Esophagus muscularis mucosa (tissue), 4 donors: ENCODE data around the gene CBLL1. TPM values are rescaled to one million over a fixed set of nuclear protein-coding genes. Genes with fewer than 3 reads are reported as not detected.

ENCODE experiments used
- DNase-seq: peaks from one replicate; pipeline ENCODE4 v3.0.0-alpha.2; 2017; ENCODE audit errors: extremely low spot score
- H3K27ac ChIP-seq, 4 donors: fragments of 200-600 bp; sonication (generic); replicated peaks in 1 of 4; 1 replicate in 3 of 4; 2 replicates in 1 of 4; pipeline ENCODE4 v1.5.1; 2016 to 2019; ENCODE audit warnings: mild to moderate bottlenecking in 1 of 4
- H3K27me3 ChIP-seq, 4 donors: fragments of 200-600 bp; sonication (generic); one replicate each; pipeline versions ENCODE4 v1.5.1 to v1.6.0; 2016 to 2019
- H3K36me3 ChIP-seq, 4 donors: fragments of 200-600 bp; sonication (generic); one replicate each; pipeline ENCODE4 v1.5.1; 2016 to 2019
- H3K4me1 ChIP-seq, 4 donors: fragments of 200-600 bp; sonication (generic); one replicate each; pipeline ENCODE4 v1.5.1; 2016 to 2019
- H3K4me3 ChIP-seq, 4 donors: fragments of 200-600 bp; sonication (generic); 1 replicate in 2 of 4; 2 replicates in 2 of 4; pipeline ENCODE4 v1.5.1; 2016 to 2019; ENCODE audit warnings: mild to moderate bottlenecking in 4 of 4, moderate library complexity in 1 of 4
- H3K9me3 ChIP-seq, 4 donors: fragments of 200-600 bp; sonication (generic); 1 replicate in 3 of 4; 2 replicates in 1 of 4; pipeline ENCODE4 v1.5.1; 2016 to 2019
- EP300 ChIP-seq: sonication (generic); formaldehyde crosslinking; IDR thresholded peaks from one replicate; pipeline ENCODE4 v1.6.1; 2017; ENCODE audit warnings: antibody characterized with exemption
- POLR2A ChIP-seq: fragments of 450-650 bp; IDR thresholded peaks from one replicate; pipeline ENCODE4 v1.6.1; 2017; ENCODE audit warnings: antibody characterized with exemption, moderate library complexity, mild to moderate bottlenecking, low read depth
- POLR2AphosphoS5 ChIP-seq, 2 donors: sonication (generic); formaldehyde crosslinking; IDR thresholded peaks; one replicate each; pipeline ENCODE4 v1.6.1; 2017; ENCODE audit warnings: antibody characterized with exemption in 2 of 2
- WGBS: methylation state at CpG from one replicate; pipeline ENCODE4 v1.1.5; 2018; 5-methylcytosine and 5-hydroxymethylcytosine counted together
- intact Hi-C: fragments of 100-400 bp; cut with DNase I; formaldehyde crosslinking; loops from one replicate; pipeline ENCODE4 v1.15.1; 2023
- total RNA-seq, 4 donors: library from RNA; depleted of rRNA; stranded (reverse); fragments of >200 nt; gene quantifications; one replicate each; pipeline versions ENCODE4 v1.1.0 to v1.2.1, GENCODE V29; 2016
- TF ChIP-seq, protein P1 (sequence below), 3 experiments: fragments of 200-600 bp in 2 of 3; fragments of 450-650 bp in 1 of 3; sonication (generic) in 2 of 3; IDR thresholded peaks; one replicate each; pipeline ENCODE4 v1.5.1; 2017 to 2019; ENCODE audit warnings: antibody characterized with exemption in 3 of 3, mild to moderate bottlenecking in 2 of 3, moderate library complexity in 1 of 3

The CBLL1 gene
- total RNA-seq, 4 donors from 2014 or later: 60.1 to 67.3 (median 63.6) TPM

DNA sequence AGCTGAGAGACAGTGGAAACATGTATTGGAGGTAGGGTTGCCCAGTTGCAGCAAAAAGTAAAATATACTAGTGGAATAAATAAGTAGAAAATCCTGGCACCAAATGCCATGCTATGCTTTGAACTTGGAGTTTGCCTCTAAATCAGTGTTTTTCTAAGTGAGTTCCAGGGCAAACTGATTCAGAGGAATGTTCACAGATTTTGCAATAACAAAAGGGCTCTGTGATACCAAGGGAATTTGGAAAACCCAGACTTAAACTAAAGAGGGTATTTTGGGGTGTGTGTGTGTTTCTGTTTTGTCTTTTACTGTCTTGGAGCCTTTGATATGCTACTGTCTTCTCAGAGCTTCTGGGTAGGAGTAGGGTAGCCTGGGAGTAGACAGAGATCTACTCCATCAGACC lies 43.4 kb upstream of the CBLL1 start:
- Histone ChIP-seq H3K36me3 (no peaks in the 10 kb centered on the region), H3K27me3 (no peaks in the 10 kb centered on the region), H3K4me1 (peaks cover 0 to 2% (median 0%) of the 10 kb centered on the region in 4 donors), H3K27ac (no peak overlapping the region), H3K9me3 (no peaks in the 10 kb centered on the region), H3K4me3 (no peak overlapping the region)
- DNase-seq: peak; percentile 8
- intact Hi-C loops: no loop called here
- no peak for TF ChIP-seq POLR2A

DNA sequence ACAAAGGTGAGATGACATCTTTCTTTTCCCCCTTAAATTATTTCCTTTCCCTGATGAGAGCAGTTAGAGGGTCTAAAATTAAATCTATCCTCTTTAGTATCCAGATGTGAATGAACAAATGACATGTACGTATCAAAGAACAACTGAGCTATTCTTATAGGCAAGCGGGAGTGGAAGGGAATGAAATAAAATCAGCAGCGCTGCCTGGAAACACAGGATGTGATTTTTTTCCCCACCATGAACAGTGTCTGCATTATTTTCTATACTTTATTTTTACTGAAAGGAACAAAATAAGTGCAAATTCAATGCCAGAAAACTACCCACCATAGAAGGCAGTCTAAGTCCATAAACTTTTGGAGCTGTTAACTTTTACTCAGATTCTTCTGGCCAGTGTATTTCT lies 42.8 kb upstream of the CBLL1 start:
- TF ChIP-seq POLR2AphosphoS5 (IDR thresholded peaks at IDR 0.05): no peak
- TF ChIP-seq EP300: no peak
- TF ChIP-seq, protein P1, sequence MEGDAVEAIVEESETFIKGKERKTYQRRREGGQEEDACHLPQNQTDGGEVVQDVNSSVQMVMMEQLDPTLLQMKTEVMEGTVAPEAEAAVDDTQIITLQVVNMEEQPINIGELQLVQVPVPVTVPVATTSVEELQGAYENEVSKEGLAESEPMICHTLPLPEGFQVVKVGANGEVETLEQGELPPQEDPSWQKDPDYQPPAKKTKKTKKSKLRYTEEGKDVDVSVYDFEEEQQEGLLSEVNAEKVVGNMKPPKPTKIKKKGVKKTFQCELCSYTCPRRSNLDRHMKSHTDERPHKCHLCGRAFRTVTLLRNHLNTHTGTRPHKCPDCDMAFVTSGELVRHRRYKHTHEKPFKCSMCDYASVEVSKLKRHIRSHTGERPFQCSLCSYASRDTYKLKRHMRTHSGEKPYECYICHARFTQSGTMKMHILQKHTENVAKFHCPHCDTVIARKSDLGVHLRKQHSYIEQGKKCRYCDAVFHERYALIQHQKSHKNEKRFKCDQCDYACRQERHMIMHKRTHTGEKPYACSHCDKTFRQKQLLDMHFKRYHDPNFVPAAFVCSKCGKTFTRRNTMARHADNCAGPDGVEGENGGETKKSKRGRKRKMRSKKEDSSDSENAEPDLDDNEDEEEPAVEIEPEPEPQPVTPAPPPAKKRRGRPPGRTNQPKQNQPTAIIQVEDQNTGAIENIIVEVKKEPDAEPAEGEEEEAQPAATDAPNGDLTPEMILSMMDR (IDR thresholded peaks at IDR 0.05): no peak
- no peak for TF ChIP-seq POLR2A
- H3K27ac ChIP-seq: no peak overlapping the region
- WGBS: 77% methylated on average over 3 of the region's 3 CpGs
- no peaks in the 10 kb centered on the region for H3K9me3 ChIP-seq
- H3K4me3 ChIP-seq: no peak overlapping the region
- no peaks in the 10 kb centered on the region for H3K36me3 ChIP-seq
- intact Hi-C loops: no loop called here
- H3K4me1 ChIP-seq: peaks cover 0 to 2% (median 0%) of the 10 kb centered on the region in 4 donors
- no peaks in the 10 kb centered on the region for H3K27me3 ChIP-seq
- DNase-seq: peak; percentile 24

DNA sequence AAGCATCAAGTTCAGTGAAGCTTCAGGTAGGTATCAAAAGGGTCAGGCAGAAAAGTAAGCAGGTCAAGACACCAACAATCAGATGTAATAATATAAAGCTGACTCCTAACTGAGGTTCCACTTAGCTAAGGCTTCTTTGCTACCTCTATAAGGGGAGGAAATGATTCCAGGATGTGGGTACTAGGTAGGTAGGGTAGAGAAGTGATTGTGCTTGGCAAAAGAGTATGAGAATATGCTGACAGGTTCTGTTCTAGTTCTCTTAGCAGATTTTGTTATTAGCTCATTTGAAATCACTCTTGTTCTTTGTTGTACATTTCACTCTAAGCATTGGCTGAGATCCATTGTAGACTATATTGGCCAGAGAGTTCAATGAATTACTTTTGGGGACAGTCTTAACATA lies 40.7 kb upstream of the CBLL1 start:
- H3K4me3 ChIP-seq: no peak overlapping the region
- intact Hi-C loops: no loop called here
- H3K27me3 ChIP-seq: no peaks in the 10 kb centered on the region
- no peaks in the 10 kb centered on the region for H3K4me1 ChIP-seq
- TF ChIP-seq, protein P1 (IDR thresholded peaks at IDR 0.05): no peak
- TF ChIP-seq EP300 (no peak), POLR2A (no peak), POLR2AphosphoS5 (IDR thresholded peaks at IDR 0.05) (no peak)
- no peak overlapping the region for H3K27ac ChIP-seq
- DNase-seq: peak; percentile 7
- H3K9me3 ChIP-seq: no peaks in the 10 kb centered on the region
- H3K36me3 ChIP-seq: no peaks in the 10 kb centered on the region

DNA sequence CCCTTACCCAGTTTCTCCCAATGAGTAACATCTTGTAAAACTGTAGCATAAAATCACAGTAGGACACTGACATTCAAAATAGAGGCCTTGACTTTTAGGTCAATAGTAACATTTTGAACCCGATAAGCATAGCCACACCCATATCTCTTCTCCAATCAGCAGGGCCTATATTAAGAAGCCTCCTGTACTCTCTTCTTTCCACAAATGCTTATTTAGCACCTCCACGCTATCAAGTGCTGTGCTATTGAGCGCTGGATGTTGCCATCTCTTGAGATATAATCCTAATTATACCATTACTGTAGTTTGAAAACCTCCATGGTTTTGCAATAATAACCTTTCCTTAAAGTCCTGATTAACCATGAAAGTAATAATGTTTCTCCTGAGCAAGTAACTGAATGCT lies 40.1 kb upstream of the CBLL1 start:
- no peaks in the 10 kb centered on the region for H3K9me3 ChIP-seq
- peak; percentile 21 for DNase-seq
- no peak overlapping the region for H3K27ac ChIP-seq
- intact Hi-C loops: no loop called here
- H3K4me1 ChIP-seq: no peaks in the 10 kb centered on the region
- no peak overlapping the region for H3K4me3 ChIP-seq
- no peaks in the 10 kb centered on the region for H3K27me3 ChIP-seq
- WGBS: 80% methylated on average over 3 of the region's 3 CpGs
- TF ChIP-seq, protein P1 (IDR thresholded peaks at IDR 0.05): no peak
- TF ChIP-seq POLR2A (no peak), POLR2AphosphoS5 (IDR thresholded peaks at IDR 0.05) (no peak), EP300 (no peak)
- H3K36me3 ChIP-seq: no peaks in the 10 kb centered on the region

DNA sequence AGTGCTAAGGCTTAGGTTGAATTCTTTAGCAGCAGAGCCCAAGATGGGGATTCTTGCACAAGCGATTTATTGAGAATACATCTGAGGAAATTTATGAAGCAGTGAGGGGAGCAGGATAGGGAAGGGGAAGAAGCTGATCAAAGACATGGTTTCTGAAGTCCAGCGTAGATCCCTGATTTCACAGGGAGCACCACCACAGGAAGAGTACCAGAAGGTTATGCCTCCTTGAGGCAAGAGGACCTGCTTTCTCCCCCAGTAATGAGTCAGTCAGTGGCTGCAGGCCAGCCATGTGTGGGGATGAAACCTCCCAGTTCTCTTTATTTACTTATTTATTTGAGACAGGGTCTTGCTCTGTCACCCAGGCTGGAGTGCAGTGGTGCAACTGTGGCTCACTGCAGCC lies 35.0 kb upstream of the CBLL1 start:
- intact Hi-C loops: no loop called here
- Histone ChIP-seq H3K27ac (no peak overlapping the region), H3K4me1 (no peaks in the 10 kb centered on the region), H3K27me3 (no peaks in the 10 kb centered on the region), H3K9me3 (no peaks in the 10 kb centered on the region), H3K4me3 (no peak overlapping the region), H3K36me3 (no peaks in the 10 kb centered on the region)
- TF ChIP-seq, protein P1 (IDR thresholded peaks at IDR 0.05): no peak
- TF ChIP-seq POLR2AphosphoS5 (IDR thresholded peaks at IDR 0.05) (no peak), POLR2A (no peak), EP300 (no peak)
- DNase-seq: peak; percentile 64
- 93% methylated on average over 2 of the region's 2 CpGs for WGBS
